ENCODE data around the gene MRPS27.

GRCh38 chr5:72364951-72365350 lies 44.9 kb upstream of the MRPS27 start:
- TF ChIP-seq POLR2AphosphoS5 (IDR thresholded peaks at IDR 0.05; ENCODE audit: borderline replicate concordance, low read depth, low read length), result no peak
- TF ChIP-seq EZH2 (IDR thresholded peaks at IDR 0.05), result no peak
